HepG2 (cell line): ENCODE data around the gene ABCC8. TPM values are rescaled to one million over a fixed set of nuclear protein-coding genes. Genes with fewer than 3 reads are reported as not detected.
A peak's percentile ranks its signal among the peaks of the same experiment; 100 is the strongest.

Experiments used
- ATF3 ChIP-seq: sonication (generic); formaldehyde crosslinking; IDR thresholded peaks from 2 replicates; pipeline ENCODE4 v1.4.0; 2020; ENCODE audit warnings: missing genetic modification reagents
- CEBPB ChIP-seq: IDR thresholded peaks from 2 replicates; pipeline ENCODE4 v1.6.1; 2011; ENCODE audit warnings: low read depth, low read length, improper control_type of control experiment, borderline replicate concordance
- CTCF ChIP-seq: sonication (generic); formaldehyde crosslinking; IDR thresholded peaks from 2 replicates; pipeline ENCODE4 v1.5.0; 2020; ENCODE audit warnings: mild to moderate bottlenecking, missing genetic modification reagents, moderate library complexity
- EP300 ChIP-seq, 3 experiments: sonication (generic) in 1 of 3; formaldehyde crosslinking in 1 of 3; IDR thresholded peaks; 2 replicates each; pipeline versions ENCODE4 v1.5.1 to v1.6.1; 2011 to 2020; ENCODE audit warnings: low read depth in 2 of 3, low read length in 2 of 3, borderline replicate concordance in 1 of 3, improper control_type of control experiment in 1 of 3, mild to moderate bottlenecking in 1 of 3, missing genetic modification reagents in 1 of 3, moderate library complexity in 1 of 3
- GABPB1 ChIP-seq: IDR thresholded peaks from 2 replicates; pipeline ENCODE4 v1.6.1; 2016; ENCODE audit warnings: mild to moderate bottlenecking, missing genetic modification reagents, moderate library complexity, missing compliant biosample characterization
- HNRNPUL1 ChIP-seq: fragments of 200-400 bp; formaldehyde crosslinking; IDR thresholded peaks from 2 replicates; pipeline ENCODE4 v1.6.1; 2017; ENCODE audit warnings: low read depth, mild to moderate bottlenecking, low read length, moderate library complexity
- MTF2 ChIP-seq: sonication (generic); formaldehyde crosslinking; IDR thresholded peaks from 2 replicates; pipeline ENCODE4 v1.5.0; 2020; ENCODE audit warnings: missing genetic modification reagents, borderline replicate concordance
- PPARG ChIP-seq: conservative IDR thresholded peaks from 2 replicates; pipeline ENCODE4 v1.6.1; 2016; ENCODE audit warnings: missing biosample characterization, missing genetic modification reagents
- SPEN ChIP-seq: sonication (generic); formaldehyde crosslinking; IDR thresholded peaks from 2 replicates; pipeline ENCODE4 v1.5.1; 2020; ENCODE audit warnings: low read depth, mild to moderate bottlenecking, missing genetic modification reagents
- SRSF1 ChIP-seq: fragments of 200-400 bp; formaldehyde crosslinking; optimal IDR thresholded peaks from 2 replicates; pipeline ENCODE3; 2017; ENCODE audit warnings: mild to moderate bottlenecking, low read depth, low read length, moderate library complexity
- TCF7L2 ChIP-seq: IDR thresholded peaks from 2 replicates; pipeline ENCODE4 v1.6.1; 2011; ENCODE audit warnings: mild to moderate bottlenecking, low read depth, low read length, moderate library complexity
- TRIM24 ChIP-seq: sonication (generic); formaldehyde crosslinking; IDR thresholded peaks from 2 replicates; pipeline ENCODE4 v1.8.0; 2022; ENCODE audit warnings: mild to moderate bottlenecking, missing genetic modification reagents
- ZFP90 ChIP-seq: sonication (generic); formaldehyde crosslinking; IDR thresholded peaks from 2 replicates; pipeline ENCODE4 v1.8.0; 2022; ENCODE audit warnings: missing genetic modification reagents, mild to moderate bottlenecking, inconsistent platforms, borderline replicate concordance
- ZNF136 ChIP-seq: sonication (generic); formaldehyde crosslinking; IDR thresholded peaks from 2 replicates; pipeline ENCODE4 v1.8.1; 2022; ENCODE audit warnings: low read depth, mild to moderate bottlenecking, moderate library complexity, missing genetic modification reagents
- ZNF143 ChIP-seq: sonication (generic); formaldehyde crosslinking; IDR thresholded peaks from 2 replicates; pipeline ENCODE4 v1.4.0; 2020; ENCODE audit warnings: missing genetic modification reagents
- ZNF326 ChIP-seq: sonication (generic); formaldehyde crosslinking; IDR thresholded peaks from 2 replicates; pipeline ENCODE4 v1.4.0; 2020; ENCODE audit warnings: missing genetic modification reagents, borderline replicate concordance
- ZNF589 ChIP-seq: sonication (generic); formaldehyde crosslinking; conservative IDR thresholded peaks from 2 replicates; pipeline ENCODE4 v1.8.0; 2022; ENCODE audit warnings: mild to moderate bottlenecking, moderate library complexity, missing genetic modification reagents
- ZNF7 ChIP-seq: IDR thresholded peaks from 2 replicates; pipeline ENCODE4 v1.6.1; 2016; ENCODE audit warnings: missing biosample characterization, missing genetic modification reagents
- polyA plus RNA-seq, 8 experiments: library from polyadenylated mRNA; depleted of rRNA in 3 of 8; stranded (reverse) in 7 of 8; unstranded in 1 of 8; fragments of >200 nt; fragmentation: Illumina TruSeq in 4 of 8; extraction: Trizol in 4 of 8; gene quantifications; 2 replicates each; pipeline versions ENCODE4 v1.2.1 to v1.2.3, GENCODE V29; 2011 to 2016; ENCODE audit warnings: low read depth in 4 of 8, missing spikeins in 1 of 8, mixed read lengths in 1 of 8; ENCODE audit not compliant: insufficient read depth in 1 of 8
- total RNA-seq, 5 experiments: library from RNA; depleted of rRNA; stranded (reverse); fragments of >200 nt; fragmentation: Illumina TruSeq; extraction: Trizol; gene quantifications; 2 replicates each; pipeline ENCODE4 v1.2.3, GENCODE V29; 2016; ENCODE audit warnings: low read depth in 1 of 5
- TF ChIP-seq, protein P1 (sequence below): sonication (generic); formaldehyde crosslinking; IDR thresholded peaks from 2 replicates; pipeline ENCODE4 v1.8.0; 2022; ENCODE audit warnings: mild to moderate bottlenecking, missing genetic modification reagents
- TF ChIP-seq, protein P2 (sequence below): IDR thresholded peaks from 2 replicates; pipeline ENCODE4 v1.6.1; 2016; ENCODE audit warnings: missing genetic modification reagents, missing compliant biosample characterization
- TF ChIP-seq, protein P3 (sequence below): sonication (generic); formaldehyde crosslinking; IDR thresholded peaks from 2 replicates; pipeline ENCODE4 v1.4.0; 2020; ENCODE audit warnings: mild to moderate bottlenecking, low read depth, missing genetic modification reagents

ABCC8 gene
- total and polyA plus RNA-seq, 2 of the 13 experiments (the other 11 are each of a cell fraction or from before 2014, with no cell fraction given): not detected

- TF ChIP-seq, protein P1, sequence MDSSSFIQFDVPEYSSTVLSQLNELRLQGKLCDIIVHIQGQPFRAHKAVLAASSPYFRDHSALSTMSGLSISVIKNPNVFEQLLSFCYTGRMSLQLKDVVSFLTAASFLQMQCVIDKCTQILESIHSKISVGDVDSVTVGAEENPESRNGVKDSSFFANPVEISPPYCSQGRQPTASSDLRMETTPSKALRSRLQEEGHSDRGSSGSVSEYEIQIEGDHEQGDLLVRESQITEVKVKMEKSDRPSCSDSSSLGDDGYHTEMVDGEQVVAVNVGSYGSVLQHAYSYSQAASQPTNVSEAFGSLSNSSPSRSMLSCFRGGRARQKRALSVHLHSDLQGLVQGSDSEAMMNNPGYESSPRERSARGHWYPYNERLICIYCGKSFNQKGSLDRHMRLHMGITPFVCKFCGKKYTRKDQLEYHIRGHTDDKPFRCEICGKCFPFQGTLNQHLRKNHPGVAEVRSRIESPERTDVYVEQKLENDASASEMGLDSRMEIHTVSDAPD: no peak; the same call in none of the 2 replicates
- TF ChIP-seq ZNF589 (CRISPR knock-in tag) (peak; percentile 79), EP300 (IDR thresholded peaks at IDR 0.05; ENCODE audit: low read depth in 2 of 2, low read length in 2 of 2) (no peak; a peak in 1 of 4 replicates), EP300 (CRISPR knock-in tag; IDR thresholded peaks at IDR 0.05; ENCODE audit: borderline replicate concordance) (no peak; the same call in 1 of the 2 replicates), ZNF326 (CRISPR knock-in tag) (no peak), PPARG (CRISPR knock-in tag) (no peak), TRIM24 (CRISPR knock-in tag) (no peak), CTCF (CRISPR knock-in tag) (peak; percentile 42), CEBPB (no peak), SPEN (CRISPR knock-in tag) (peak; percentile 70), ZFP90 (no peak), HNRNPUL1 (no peak), ZNF136 (CRISPR knock-in tag) (no peak), ATF3 (CRISPR knock-in tag) (no peak; the same call in 1 of the 2 replicates), SRSF1 (no peak), MTF2 (CRISPR knock-in tag) (no peak; the same call in 1 of the 2 replicates), ZNF7 (CRISPR knock-in tag) (0 out of 2 replicates have a peak, but pooled peaks have one; percentile 4), TCF7L2 (no peak), ZNF143 (CRISPR knock-in tag) (no peak), GABPB1 (CRISPR knock-in tag) (peak; percentile 93)
- TF ChIP-seq, protein P2, sequence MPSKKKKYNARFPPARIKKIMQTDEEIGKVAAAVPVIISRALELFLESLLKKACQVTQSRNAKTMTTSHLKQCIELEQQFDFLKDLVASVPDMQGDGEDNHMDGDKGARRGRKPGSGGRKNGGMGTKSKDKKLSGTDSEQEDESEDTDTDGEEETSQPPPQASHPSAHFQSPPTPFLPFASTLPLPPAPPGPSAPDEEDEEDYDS (CRISPR knock-in tag): peak; percentile 64
- TF ChIP-seq, protein P3, sequence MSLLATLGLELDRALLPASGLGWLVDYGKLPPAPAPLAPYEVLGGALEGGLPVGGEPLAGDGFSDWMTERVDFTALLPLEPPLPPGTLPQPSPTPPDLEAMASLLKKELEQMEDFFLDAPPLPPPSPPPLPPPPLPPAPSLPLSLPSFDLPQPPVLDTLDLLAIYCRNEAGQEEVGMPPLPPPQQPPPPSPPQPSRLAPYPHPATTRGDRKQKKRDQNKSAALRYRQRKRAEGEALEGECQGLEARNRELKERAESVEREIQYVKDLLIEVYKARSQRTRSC: no peak
Observed at GRCh38 chr11:17352950-17353820, 123.5 kb downstream of the ABCC8 start (continued).
